HG03571 (cell line): ENCODE results near the gene HMX3.

ENCODE experiments used
- ATAC-seq: cut with Tn5 transposase; IDR thresholded peaks from one replicate; pipeline ENCODE4 v1.9.1; 2021; ENCODE audit not compliant: unreplicated experiment

HMX3 gene

DNA sequence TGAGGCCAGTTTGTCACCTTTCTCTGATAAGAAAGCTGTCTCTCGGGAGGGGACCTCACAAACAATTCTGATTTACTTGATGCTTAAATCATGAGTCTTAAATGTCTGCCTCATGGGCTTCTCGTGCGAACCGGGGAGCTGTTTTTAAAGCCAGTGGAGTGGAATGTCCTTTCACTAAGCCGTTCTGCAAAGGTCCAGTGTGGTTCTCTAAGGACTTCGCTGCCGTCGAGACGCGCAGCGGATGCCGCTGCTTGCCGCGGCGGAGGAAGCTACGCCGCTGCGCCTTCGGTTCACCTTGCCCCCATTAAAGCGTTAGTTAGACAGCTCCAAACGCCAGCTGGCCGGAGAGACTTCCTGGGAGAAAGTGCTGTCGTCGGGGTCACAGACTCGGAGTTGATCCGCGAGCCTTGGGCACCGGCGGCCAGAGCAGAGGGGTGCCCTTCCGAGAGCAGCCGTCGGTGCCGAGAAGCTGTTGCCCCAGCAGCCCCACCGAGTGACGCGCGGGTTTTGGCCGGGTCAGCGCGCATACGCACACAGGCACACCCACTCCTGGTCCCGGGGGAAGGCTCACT lies 1.3 kb upstream of the HMX3 start:
- ATAC-seq = no peak

GRCh38 chr10:123134915-123135414 lies 805 bp upstream of the HMX3 start:
- no peak for ATAC-seq

DNA sequence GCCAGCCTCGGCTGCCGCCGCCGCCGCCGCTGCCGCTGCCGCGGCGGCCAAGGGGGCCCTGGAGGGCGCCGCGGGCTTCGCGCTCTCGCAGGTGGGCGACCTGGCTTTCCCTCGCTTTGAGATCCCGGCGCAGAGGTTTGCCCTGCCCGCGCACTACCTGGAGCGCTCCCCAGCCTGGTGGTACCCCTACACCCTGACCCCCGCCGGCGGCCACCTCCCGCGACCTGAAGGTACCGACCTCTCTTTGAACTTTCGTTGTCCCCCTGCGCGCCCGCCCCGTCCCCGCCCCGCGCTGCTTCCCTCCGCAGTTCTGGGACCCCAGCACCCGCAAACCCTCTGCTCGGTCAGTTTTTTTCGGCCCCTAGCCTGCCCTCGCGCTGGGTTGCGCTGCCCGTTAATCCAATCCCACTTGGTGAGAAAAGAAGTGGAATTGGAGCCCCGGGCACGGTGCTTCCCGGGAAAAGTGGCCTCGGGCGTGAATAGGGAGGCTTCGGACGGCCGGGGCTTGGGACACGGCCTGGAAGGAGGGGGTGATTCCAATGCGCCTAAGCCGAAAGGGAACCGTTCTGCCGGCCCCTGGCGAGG lies 543 bp downstream of the HMX3 start:
- ATAC-seq = no peak

- no peak for ATAC-seq
Observed at GRCh38 chr10:123136806-123137642, 1.3 kb downstream of the HMX3 start.

DNA sequence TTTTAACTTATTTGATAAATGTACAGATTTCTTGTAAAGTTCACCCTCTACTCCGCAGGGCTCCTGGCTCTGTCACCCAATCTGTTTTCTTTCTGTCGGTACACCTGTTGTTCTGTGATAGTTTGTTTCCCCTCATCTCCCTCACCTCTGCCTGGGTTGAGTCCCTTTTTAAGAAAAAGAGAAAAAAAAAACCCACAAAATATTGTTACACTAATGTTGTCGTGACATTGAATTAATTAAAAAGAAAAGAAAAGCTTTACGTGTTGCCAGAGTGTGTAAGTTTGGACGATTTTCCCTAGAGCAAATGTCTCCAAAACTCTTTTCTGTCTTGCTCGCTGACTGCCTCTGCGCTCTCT lies 3.4 kb downstream of the HMX3 start:
- no peak for ATAC-seq

GRCh38 chr10:123139521-123140163 lies 3.9 kb downstream of the HMX3 start:
- ATAC-seq = no peak

- ATAC-seq = no peak
Observed at GRCh38 chr10:123140164-123140982, 4.6 kb downstream of the HMX3 start.

DNA sequence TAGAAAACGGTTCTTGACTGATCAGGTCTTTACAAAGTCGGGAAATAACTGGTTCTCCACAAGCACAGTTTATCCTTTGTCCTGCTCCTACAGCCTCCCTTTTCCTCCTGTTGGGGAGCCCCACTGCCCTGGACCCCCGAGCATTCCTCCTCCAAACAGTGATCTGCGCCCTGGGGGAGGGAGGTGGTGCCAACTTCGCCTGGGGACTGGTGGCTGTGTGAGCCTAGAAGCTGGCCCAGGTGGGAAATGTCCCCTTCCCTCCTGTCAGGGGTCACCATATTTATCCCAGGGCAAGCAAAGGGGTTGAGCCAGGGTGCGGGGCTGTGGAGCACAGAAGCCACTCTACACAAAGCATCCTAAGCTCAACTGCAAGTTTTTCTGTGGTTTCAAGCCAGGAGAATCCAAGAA lies 5.2 kb downstream of the HMX3 start:
- no peak for ATAC-seq

DNA sequence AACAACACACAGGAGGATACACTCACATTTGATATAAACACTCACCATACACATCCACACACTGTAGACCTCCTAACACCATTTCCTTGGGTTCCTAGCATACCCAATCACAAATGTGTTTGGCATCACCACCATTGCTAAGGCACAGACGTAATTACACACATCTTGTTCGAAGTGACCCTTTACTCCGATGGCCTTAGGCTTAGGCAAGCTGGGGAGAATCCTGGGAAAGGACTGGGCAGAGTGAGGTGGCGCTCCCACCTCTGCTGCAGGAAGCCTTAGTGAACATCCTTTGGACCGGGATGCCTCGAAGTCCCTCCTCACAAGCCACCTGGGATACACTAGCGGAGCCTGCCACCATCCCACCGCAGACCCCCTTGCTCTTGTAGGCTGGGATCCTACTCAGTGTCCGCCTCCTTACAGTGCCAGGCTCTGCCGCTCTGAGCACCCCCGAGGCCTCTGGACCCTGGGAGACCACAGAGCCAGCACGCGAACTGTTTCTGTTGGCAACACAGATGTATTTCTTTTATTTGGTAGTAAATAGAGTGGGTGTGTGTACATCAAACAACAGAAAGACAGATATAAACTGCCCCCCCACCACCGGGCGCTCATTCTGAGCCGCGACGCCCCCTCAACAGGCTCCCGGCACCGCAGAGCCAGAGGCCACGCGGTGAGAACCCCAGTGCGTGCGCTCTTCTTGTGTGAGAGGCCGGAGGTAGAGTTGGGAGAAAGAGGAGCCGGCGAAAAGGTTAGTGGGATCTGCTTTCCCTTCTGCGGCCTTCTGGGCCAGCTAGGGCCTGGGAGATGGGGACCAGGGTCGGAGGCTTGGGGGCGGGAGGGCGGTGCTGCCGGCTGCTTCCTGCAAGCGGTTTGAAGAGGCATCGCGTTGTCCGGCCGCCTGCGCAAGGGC lies 6.3 kb downstream of the HMX3 start:
- ATAC-seq = no peak

- ATAC-seq = no peak
Observed at GRCh38 chr10:123142701-123143161, 7.0 kb downstream of the HMX3 start.

GRCh38 chr10:123143162-123143824 lies 7.5 kb downstream of the HMX3 start:
- ATAC-seq = no peak

- no peak for ATAC-seq
Observed at GRCh38 chr10:123143825-123144168, 8.0 kb downstream of the HMX3 start.

- no peak for ATAC-seq
Observed at GRCh38 chr10:123144697-123145541, 9.1 kb downstream of the HMX3 start.

- no peak for ATAC-seq
Observed at GRCh38 chr10:123145542-123146012, 9.8 kb downstream of the HMX3 start.

- ATAC-seq = no peak
Observed at GRCh38 chr10:123146013-123146893, 10.5 kb downstream of the HMX3 start.

- ATAC-seq = no peak
Observed at GRCh38 chr10:123146894-123147634, 11.3 kb downstream of the HMX3 start.
